Measurements from ENCODE around the gene CCL7. TPM values are rescaled to one million over a fixed set of nuclear protein-coding genes. Genes with fewer than 3 reads are reported as not detected.

CCL7 gene
- total RNA-seq, 4 donors from 2014 or later: 1.9 to 3.5 TPM; not detected in 2

GRCh38 chr17:34299956-34300577, 30.0 kb downstream of the CCL7 start:
- no peak for TF ChIP-seq CTCF (IDR thresholded peaks at IDR 0.05)
- ATAC-seq (ENCODE audit: low FRiP score): no peak

GRCh38 chr17:34300652-34301370, 30.8 kb downstream of the CCL7 start:
- no peak for ATAC-seq (ENCODE audit: low FRiP score)
- no peak for DNase-seq (ENCODE audit: low spot score)
- no peak for TF ChIP-seq CTCF (IDR thresholded peaks at IDR 0.05)

More at GRCh38 chr17:34299956-34300577, 30.0 kb downstream of the CCL7 start:
- DNase-seq (ENCODE audit: low spot score): no peak

- no peak for TF ChIP-seq CTCF (IDR thresholded peaks at IDR 0.05)
- ATAC-seq (ENCODE audit: low FRiP score) (no peak), DNase-seq (ENCODE audit: low spot score) (no peak)
These were observed 32.0 kb downstream of the CCL7 start for GRCh38 chr17:34301986-34302385.

- ATAC-seq (ENCODE audit: low FRiP score) (no peak), DNase-seq (ENCODE audit: low spot score) (no peak)
- TF ChIP-seq CTCF (IDR thresholded peaks at IDR 0.05): no peak
These were observed 32.6 kb downstream of the CCL7 start for GRCh38 chr17:34302636-34303035.

GRCh38 chr17:34303606-34304005, 33.6 kb downstream of the CCL7 start:
- ATAC-seq (ENCODE audit: low FRiP score): no peak
- no peak for TF ChIP-seq CTCF (IDR thresholded peaks at IDR 0.05)
- no peak for DNase-seq (ENCODE audit: low spot score)

GRCh38 chr17:34305061-34305460, 35.0 kb downstream of the CCL7 start:
- DNase-seq (ENCODE audit: low spot score): no peak
- no peak for ATAC-seq (ENCODE audit: low FRiP score)
- TF ChIP-seq CTCF (IDR thresholded peaks at IDR 0.05): no peak

- DNase-seq (ENCODE audit: low spot score): no peak
- no peak for ATAC-seq (ENCODE audit: low FRiP score)
These were observed 35.6 kb downstream of the CCL7 start for GRCh38 chr17:34305606-34306005.

More at GRCh38 chr17:34305606-34306005, 35.6 kb downstream of the CCL7 start:
- no peak for TF ChIP-seq CTCF (IDR thresholded peaks at IDR 0.05)
